GM18858 (cell line): ENCODE measurements around the gene POU6F2.
A peak's percentile ranks its signal among the peaks of the same experiment; 100 is the strongest.
"Not testable (repeated sequence)": the region's sequence is repeated elsewhere in the genome, so short reads cannot be mapped to it uniquely, and the experiment has no call there.

ENCODE experiments used
- ATAC-seq: cut with Tn5 transposase; IDR thresholded peaks from one replicate; pipeline ENCODE4 v1.9.1; 2021; ENCODE audit not compliant: unreplicated experiment

The POU6F2 gene

GRCh38 chr7:38977685-38978084 lies at the start of gene POU6F2:
POU6F2 (plus strand) TSS chr7:38977909; CDS start chr7:38977954, 45 bp downstream.
- ATAC-seq = no peak

- no peak for ATAC-seq
Observed at GRCh38 chr7:38928506-38928905, 49.2 kb upstream of the POU6F2 start.

GRCh38 chr7:38929460-38930171 lies 48.1 kb upstream of the POU6F2 start:
- no peak for ATAC-seq

- peak; percentile 87 for ATAC-seq
Observed at GRCh38 chr7:38932509-38933168, 45.1 kb upstream of the POU6F2 start.

- ATAC-seq = no peak
Observed at GRCh38 chr7:38934051-38934450, 43.7 kb upstream of the POU6F2 start.

- ATAC-seq = no peak
Observed at GRCh38 chr7:38934536-38934935, 43.2 kb upstream of the POU6F2 start.

GRCh38 chr7:38936641-38937040 lies 41.1 kb upstream of the POU6F2 start:
- ATAC-seq = no peak

- no peak for ATAC-seq
Observed at GRCh38 chr7:38938001-38938485, 39.7 kb upstream of the POU6F2 start.

GRCh38 chr7:38938589-38938988 lies 39.1 kb upstream of the POU6F2 start:
- no peak for ATAC-seq

GRCh38 chr7:38940774-38941173 lies 36.9 kb upstream of the POU6F2 start:
- no peak for ATAC-seq

GRCh38 chr7:38942431-38943051 lies 35.2 kb upstream of the POU6F2 start:
- ATAC-seq = no peak

- ATAC-seq = not testable (repeated sequence)
Observed at GRCh38 chr7:38947541-38947940, 30.2 kb upstream of the POU6F2 start.

GRCh38 chr7:38950309-38950708 lies 27.4 kb upstream of the POU6F2 start:
- ATAC-seq = no peak

- no peak for ATAC-seq
Observed at GRCh38 chr7:38951213-38951612, 26.5 kb upstream of the POU6F2 start.

- ATAC-seq = no peak
Observed at GRCh38 chr7:38953227-38953626, 24.5 kb upstream of the POU6F2 start.

- ATAC-seq = no peak
Observed at GRCh38 chr7:38953971-38954370, 23.7 kb upstream of the POU6F2 start.

- ATAC-seq = no peak
Observed at GRCh38 chr7:38955892-38956291, 21.8 kb upstream of the POU6F2 start.

- ATAC-seq = no peak
Observed at GRCh38 chr7:38962028-38962427, 15.7 kb upstream of the POU6F2 start.

GRCh38 chr7:38964921-38965320 lies 12.8 kb upstream of the POU6F2 start:
- no peak for ATAC-seq

- no peak for ATAC-seq
Observed at GRCh38 chr7:38973760-38974159, 3.9 kb upstream of the POU6F2 start.

- no peak for ATAC-seq
Observed at GRCh38 chr7:38975944-38976392, 1.7 kb upstream of the POU6F2 start.

GRCh38 chr7:38978491-38978890 lies 782 bp downstream of the POU6F2 start:
- no peak for ATAC-seq
